HEK293 (cell line): ENCODE results near the gene CCDC85B.
A peak's percentile ranks its signal among the peaks of the same experiment; 100 is the strongest.

Experiments used
- CTCF ChIA-PET: fragments of 350-600 bp; formaldehyde crosslinking; extraction: SDS; loops from one replicate; lab custom pipeline; 2021; ENCODE audit warnings: antibody characterized with exemption; lab: Yijun Ruan, JAX
- POLR2A ChIA-PET: fragments of 300-600 bp; formaldehyde crosslinking; extraction: SDS; loops from one replicate; lab custom pipeline; 2020; ENCODE audit warnings: antibody characterized with exemption, inconsistent platforms; lab: Yijun Ruan, JAX
- H3K27ac ChIP-seq: fragments of 200-500 bp; sonication (Bioruptor generic); 2 replicates; pipeline ENCODE4 v1.5.1; 2014; ENCODE audit warnings: low read depth, low read length, control low read depth, inconsistent platforms; ENCODE audit errors: extremely low read depth
- H3K36me3 ChIP-seq, 2 experiments: fragments of 200-500 bp in 1 of 2; sonication (Bioruptor generic) in 1 of 2; 1 replicate in 1 of 2; 2 replicates in 1 of 2; pipeline ENCODE4 v1.5.1; 2014 to 2017; ENCODE audit warnings: inconsistent platforms in 2 of 2, low read length in 2 of 2; ENCODE audit not compliant: control insufficient read depth in 2 of 2, insufficient read depth in 1 of 2
- H3K4me1 ChIP-seq: fragments of 200-500 bp; sonication (Bioruptor generic); 2 replicates; pipeline ENCODE4 v1.5.1; 2014; ENCODE audit warnings: mild to moderate bottlenecking, low read length, inconsistent platforms; ENCODE audit not compliant: control insufficient read depth, insufficient read depth
- H3K4me3 ChIP-seq: 2 replicates; pipeline ENCODE4 v1.5.1; 2011; ENCODE audit warnings: low read depth, mild to moderate bottlenecking, control low read depth, low read length, moderate library complexity
- H3K9me3 ChIP-seq: fragments of 200-500 bp; sonication (Bioruptor generic); 2 replicates; pipeline ENCODE4 v1.5.1; 2014; ENCODE audit warnings: low read depth, low read length, inconsistent platforms; ENCODE audit not compliant: control insufficient read depth, insufficient read depth
- GLI4 ChIP-seq: fragments of 450-650 bp; formaldehyde crosslinking; IDR thresholded peaks from 2 replicates; pipeline ENCODE4 v1.5.1; 2016; ENCODE audit warnings: missing biosample characterization, missing genetic modification characterization
- PBX3 ChIP-seq: sonication (generic); formaldehyde crosslinking; IDR thresholded peaks from 2 replicates; pipeline ENCODE4 v1.8.1; 2022; ENCODE audit warnings: mild to moderate bottlenecking, moderate library complexity, missing genetic modification reagents
- PRDM10 ChIP-seq: fragments of 450-650 bp; formaldehyde crosslinking; IDR thresholded peaks from 2 replicates; pipeline ENCODE4 v1.5.1; 2016; ENCODE audit warnings: missing biosample characterization, missing genetic modification characterization
- SP2 ChIP-seq: fragments of 450-650 bp; formaldehyde crosslinking; IDR thresholded peaks from 2 replicates; pipeline ENCODE4 v1.5.1; 2016; ENCODE audit warnings: missing biosample characterization, missing genetic modification characterization
- TRIM28 ChIP-seq: IDR thresholded peaks from 2 replicates; pipeline ENCODE4 v1.6.1; 2011; ENCODE audit warnings: low read length, control low read depth, borderline replicate concordance
- ZBTB10 ChIP-seq: fragments of 450-650 bp; formaldehyde crosslinking; IDR thresholded peaks from 2 replicates; pipeline ENCODE4 v1.5.1; 2016; ENCODE audit warnings: missing biosample characterization, missing genetic modification characterization
- ZBTB11 ChIP-seq: fragments of 450-650 bp; formaldehyde crosslinking; conservative IDR thresholded peaks from 2 replicates; pipeline ENCODE4 v1.5.1; 2016; ENCODE audit warnings: low read depth, missing biosample characterization, missing genetic modification characterization
- ZBTB49 ChIP-seq: fragments of 450-650 bp; formaldehyde crosslinking; IDR thresholded peaks from 2 replicates; pipeline ENCODE4 v1.5.1; 2016; ENCODE audit warnings: missing biosample characterization, missing genetic modification characterization, low read depth
- ZNF10 ChIP-seq: fragments of 450-650 bp; formaldehyde crosslinking; IDR thresholded peaks from 2 replicates; pipeline ENCODE4 v1.5.1; 2017; ENCODE audit warnings: missing biosample characterization, missing genetic modification characterization
- ZNF138 ChIP-seq: fragments of 450-650 bp; formaldehyde crosslinking; IDR thresholded peaks from 2 replicates; pipeline ENCODE4 v1.5.1; 2016; ENCODE audit warnings: missing biosample characterization, missing genetic modification characterization, borderline replicate concordance
- ZNF155 ChIP-seq: fragments of 450-650 bp; formaldehyde crosslinking; IDR thresholded peaks from 2 replicates; pipeline ENCODE4 v1.5.1; 2016; ENCODE audit warnings: missing biosample characterization, missing genetic modification characterization
- ZNF169 ChIP-seq: fragments of 450-650 bp; formaldehyde crosslinking; IDR thresholded peaks from 2 replicates; pipeline ENCODE4 v1.5.1; 2016; ENCODE audit warnings: missing biosample characterization, missing genetic modification characterization
- ZNF391 ChIP-seq: fragments of 450-650 bp; formaldehyde crosslinking; IDR thresholded peaks from 2 replicates; pipeline ENCODE4 v1.5.1; 2016; ENCODE audit warnings: low read depth, missing biosample characterization, missing genetic modification characterization, borderline replicate concordance
- ZNF398 ChIP-seq: fragments of 450-650 bp; formaldehyde crosslinking; IDR thresholded peaks from 2 replicates; pipeline ENCODE4 v1.5.1; 2017; ENCODE audit warnings: missing biosample characterization, missing genetic modification characterization
- ZNF514 ChIP-seq: fragments of 450-650 bp; formaldehyde crosslinking; IDR thresholded peaks from 2 replicates; pipeline ENCODE4 v1.5.1; 2016; ENCODE audit warnings: missing biosample characterization, missing genetic modification characterization
- ZNF530 ChIP-seq: fragments of 450-650 bp; formaldehyde crosslinking; IDR thresholded peaks from 2 replicates; pipeline ENCODE4 v1.5.1; 2016; ENCODE audit warnings: low read depth, missing biosample characterization, missing genetic modification characterization
- ZNF600 ChIP-seq: fragments of 450-650 bp; formaldehyde crosslinking; IDR thresholded peaks from 2 replicates; pipeline ENCODE4 v1.5.1; 2016; ENCODE audit warnings: missing biosample characterization, missing genetic modification characterization
- ZNF654 ChIP-seq: fragments of 450-650 bp; formaldehyde crosslinking; IDR thresholded peaks from 2 replicates; pipeline ENCODE4 v1.5.1; 2016; ENCODE audit warnings: low read depth, missing biosample characterization, missing genetic modification characterization
- ZNF707 ChIP-seq: fragments of 450-650 bp; formaldehyde crosslinking; IDR thresholded peaks from 2 replicates; pipeline ENCODE4 v1.5.1; 2016; ENCODE audit warnings: missing biosample characterization, missing genetic modification characterization

Gene CCDC85B

GRCh38 chr11:65859095-65859811, 31.2 kb upstream of the CCDC85B start (continued):
- TF ChIP-seq PBX3 (CRISPR knock-in tag), result 0 out of 2 replicates have a peak, but pooled peaks have one; percentile 34
- TF ChIP-seq ZBTB10 (tag by site-specific recombination), result peak; percentile 57; the same call in 1 of the 2 replicates
- TF ChIP-seq PRDM10 (tag by site-specific recombination), result 0 out of 2 replicates have a peak, but pooled peaks have one; percentile 8
- no peak for TF ChIP-seq ZNF391 (tag by site-specific recombination)
- peak; percentile 94 for TF ChIP-seq SP2 (tag by site-specific recombination)
- peak; percentile 59 for TF ChIP-seq ZBTB11 (tag by site-specific recombination)
- no peak for TF ChIP-seq ZNF10
- TF ChIP-seq, all 188 proteins: peak for 18

- H3K4me3 ChIP-seq, result peak overlapping the region; percentile 94
- CTCF ChIA-PET, result interaction anchor here (0.6 to 6.3 kb wide), 41 partner anchors 8 to 245 kb away, joined by 3 to 118 read pairs (median 4); partner anchors contain the start of genes CCDC85B, FIBP, KAT5 and TSGA10IP
- no peaks in the 10 kb centered on the region for H3K9me3 ChIP-seq
- peaks cover 0 to 54% of the 10 kb centered on the region in 2 experiments; a peak in 1 of 3 replicates for H3K36me3 ChIP-seq
- POLR2A ChIA-PET, result interaction anchor here (0.6 to 6.5 kb wide), 28 partner anchors 9 to 1009 kb away, joined by 3 to 121 read pairs (median 5); partner anchors contain the start of genes BANF1, CCDC85B, EIF1AD and FIBP
- peak overlapping the region; percentile 92 for H3K27ac ChIP-seq
- peaks cover 4% of the 10 kb centered on the region; the same call in 1 of the 2 replicates for H3K4me1 ChIP-seq
- no peak for TF ChIP-seq ZNF155 (tag by site-specific recombination)
- TF ChIP-seq ZNF600 (tag by site-specific recombination), result peak; percentile 58
- no peak for TF ChIP-seq ZNF169
- TF ChIP-seq ZNF514 (tag by site-specific recombination), result no peak
- no peak for TF ChIP-seq TRIM28
- TF ChIP-seq ZNF654 (tag by site-specific recombination), result no peak
- TF ChIP-seq ZNF530 (tag by site-specific recombination), result no peak
- peak; percentile 12; the same call in 1 of the 2 replicates for TF ChIP-seq GLI4 (tag by site-specific recombination)
- 0 out of 2 replicates have a peak, but pooled peaks have one; percentile 8 for TF ChIP-seq ZBTB49 (tag by site-specific recombination)
- no peak for TF ChIP-seq ZNF138 (tag by site-specific recombination)
- no peak for TF ChIP-seq ZNF707 (tag by site-specific recombination)
- TF ChIP-seq ZNF398 (tag by site-specific recombination), result no peak
These were observed 30.6 kb upstream of the CCDC85B start for GRCh38 chr11:65859812-65860277.
